Endothelial cell (in vitro differentiated cells): ENCODE measurements around the gene VTN. TPM values are rescaled to one million over a fixed set of nuclear protein-coding genes. Genes with fewer than 3 reads are reported as not detected.

Source experiments
- DNase-seq: peaks from one replicate; pipeline ENCODE4 v3.0.0; 2021; ENCODE audit warnings: low spot score
- H3K27ac Mint-ChIP-seq: one replicate; pipeline ENCODE4 v1.8.0; 2021; ENCODE audit warnings: mixed read lengths, inconsistent platforms; ENCODE audit not compliant: unreplicated experiment
- H3K27me3 Mint-ChIP-seq: one replicate; pipeline ENCODE4 v1.8.0; 2021; ENCODE audit warnings: mild to moderate bottlenecking, moderate library complexity, mixed read lengths, inconsistent platforms; ENCODE audit not compliant: unreplicated experiment
- H3K36me3 Mint-ChIP-seq: one replicate; pipeline ENCODE4 v1.8.0; 2021; ENCODE audit warnings: mild to moderate bottlenecking, low read depth, mixed read lengths, inconsistent platforms; ENCODE audit not compliant: unreplicated experiment
- H3K4me1 Mint-ChIP-seq: one replicate; pipeline ENCODE4 v1.8.0; 2021; ENCODE audit warnings: mild to moderate bottlenecking, mixed read lengths, inconsistent platforms; ENCODE audit not compliant: unreplicated experiment
- H3K4me3 Mint-ChIP-seq: one replicate; pipeline ENCODE4 v1.8.0; 2021; ENCODE audit warnings: mild to moderate bottlenecking, mixed read lengths, inconsistent platforms; ENCODE audit not compliant: unreplicated experiment
- H3K9me3 Mint-ChIP-seq: one replicate; pipeline ENCODE4 v1.8.0; 2021; ENCODE audit warnings: mixed read lengths, inconsistent platforms; ENCODE audit not compliant: unreplicated experiment
- total RNA-seq: library from RNA; stranded (reverse); fragmentation: NEBNext Ultra II Directional; extraction: Animal tissue kit (Norgen Biotek cat#: 25700); gene quantifications from one replicate; pipeline ENCODE4 v1.2.1, GENCODE V29; 2021; ENCODE audit not compliant: unreplicated experiment
- TF ChIP-seq, protein P1 (sequence below): fragments of 200-600 bp; sonication (generic); IDR thresholded peaks from one replicate; pipeline ENCODE4 v1.5.0; 2021; ENCODE audit warnings: antibody characterized with exemption; ENCODE audit not compliant: unreplicated experiment

Gene VTN
- total RNA-seq, 1 donor from 2014 or later, result not detected

DNA sequence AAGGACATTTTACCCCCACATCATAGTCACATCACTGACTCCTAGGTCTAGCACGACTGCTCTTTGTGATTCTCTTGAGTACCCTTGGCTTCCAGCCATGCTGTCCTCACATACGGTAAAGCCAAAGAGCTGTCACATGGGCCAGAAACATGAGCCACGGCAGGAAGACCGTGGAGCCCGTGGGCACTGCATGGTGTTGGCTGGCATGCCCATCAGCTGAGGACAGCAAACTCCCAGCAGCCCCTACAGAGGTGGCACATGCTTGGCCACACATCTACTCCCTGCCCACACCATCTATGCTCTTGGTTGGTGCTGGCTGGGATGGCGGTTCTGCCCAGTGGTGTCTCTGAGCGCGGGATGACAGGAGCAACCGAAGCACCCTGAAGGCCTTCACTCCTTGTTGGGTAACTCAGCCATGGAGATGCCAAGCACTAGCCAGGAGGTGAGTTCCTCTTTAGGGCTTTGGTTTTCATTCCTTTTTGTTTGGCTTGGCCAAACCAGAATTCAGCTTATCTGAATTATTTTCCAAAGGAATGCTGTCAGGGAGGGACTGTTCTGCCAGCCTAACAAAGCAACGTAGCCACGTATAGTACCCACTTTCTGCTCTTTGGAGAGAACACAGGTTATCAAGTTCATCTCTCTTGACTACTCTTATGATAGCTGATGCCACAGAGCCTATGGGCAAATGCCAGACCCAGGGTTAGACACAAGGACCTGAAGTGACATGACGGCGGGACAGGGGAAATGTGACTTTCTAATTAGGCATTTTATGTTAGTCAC is 24.5 kb downstream of the VTN start:
- H3K4me3 Mint-ChIP-seq, result no peak overlapping the region
- H3K27me3 Mint-ChIP-seq, result peaks cover 3% of the 10 kb centered on the region
- H3K4me1 Mint-ChIP-seq, result no peaks in the 10 kb centered on the region
- no peaks in the 10 kb centered on the region for H3K9me3 Mint-ChIP-seq
- TF ChIP-seq, protein P1, sequence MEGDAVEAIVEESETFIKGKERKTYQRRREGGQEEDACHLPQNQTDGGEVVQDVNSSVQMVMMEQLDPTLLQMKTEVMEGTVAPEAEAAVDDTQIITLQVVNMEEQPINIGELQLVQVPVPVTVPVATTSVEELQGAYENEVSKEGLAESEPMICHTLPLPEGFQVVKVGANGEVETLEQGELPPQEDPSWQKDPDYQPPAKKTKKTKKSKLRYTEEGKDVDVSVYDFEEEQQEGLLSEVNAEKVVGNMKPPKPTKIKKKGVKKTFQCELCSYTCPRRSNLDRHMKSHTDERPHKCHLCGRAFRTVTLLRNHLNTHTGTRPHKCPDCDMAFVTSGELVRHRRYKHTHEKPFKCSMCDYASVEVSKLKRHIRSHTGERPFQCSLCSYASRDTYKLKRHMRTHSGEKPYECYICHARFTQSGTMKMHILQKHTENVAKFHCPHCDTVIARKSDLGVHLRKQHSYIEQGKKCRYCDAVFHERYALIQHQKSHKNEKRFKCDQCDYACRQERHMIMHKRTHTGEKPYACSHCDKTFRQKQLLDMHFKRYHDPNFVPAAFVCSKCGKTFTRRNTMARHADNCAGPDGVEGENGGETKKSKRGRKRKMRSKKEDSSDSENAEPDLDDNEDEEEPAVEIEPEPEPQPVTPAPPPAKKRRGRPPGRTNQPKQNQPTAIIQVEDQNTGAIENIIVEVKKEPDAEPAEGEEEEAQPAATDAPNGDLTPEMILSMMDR, result no peak
- H3K27ac Mint-ChIP-seq, result no peak overlapping the region
- DNase-seq, result no peak
- H3K36me3 Mint-ChIP-seq, result peaks cover 44% of the 10 kb centered on the region

DNA sequence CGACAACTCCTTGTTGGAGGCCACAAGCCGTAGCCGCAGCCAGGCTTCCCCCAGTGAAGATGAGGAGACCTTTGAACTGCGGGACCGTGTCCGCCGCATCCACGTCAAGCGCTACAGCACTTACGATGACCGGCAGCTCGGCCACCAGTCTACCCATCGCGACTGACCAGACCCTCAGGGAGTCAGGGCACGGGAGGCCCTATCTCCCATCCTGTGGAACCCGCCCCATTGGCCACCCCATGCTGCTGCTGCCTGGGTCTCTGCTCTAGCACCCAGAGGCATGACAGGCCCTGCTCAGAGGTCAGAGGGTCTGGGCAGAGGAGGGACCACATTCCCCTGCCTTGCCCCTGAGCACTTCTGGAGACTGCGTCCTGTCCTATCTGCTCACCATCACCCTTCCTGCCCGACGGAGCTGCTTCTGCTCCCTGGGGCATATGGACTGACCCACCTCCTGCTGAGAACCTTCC is 25.6 kb downstream of the VTN start:
- Mint-ChIP-seq H3K9me3 (no peaks in the 10 kb centered on the region), H3K27ac (no peak overlapping the region), H3K4me3 (peak overlapping the region; percentile 62), H3K36me3 (peaks cover 37% of the 10 kb centered on the region), H3K4me1 (no peaks in the 10 kb centered on the region), H3K27me3 (peaks cover 3% of the 10 kb centered on the region)
- TF ChIP-seq, protein P1, result no peak
- DNase-seq, result no peak

DNA sequence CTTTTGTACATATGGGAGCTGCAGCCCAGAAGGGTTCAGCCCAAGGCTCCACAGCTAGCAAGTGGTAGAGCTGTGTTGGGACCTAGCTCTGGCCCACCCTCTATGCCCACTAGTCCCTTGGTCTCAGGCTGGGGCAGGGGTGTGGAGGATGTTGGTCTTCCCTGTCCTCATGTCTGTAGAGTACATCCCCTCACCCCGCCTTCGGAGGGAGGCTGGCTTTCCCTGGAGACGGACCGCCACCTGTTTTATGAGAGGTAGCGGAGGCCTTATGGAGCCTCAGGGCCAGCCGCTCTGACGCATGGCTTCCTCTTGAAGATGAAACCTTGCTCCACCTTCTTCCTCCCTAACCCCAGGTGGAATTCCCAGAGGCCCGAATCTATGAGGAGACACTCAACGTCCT is 26.1 kb downstream of the VTN start:
- no peak for DNase-seq
- Mint-ChIP-seq H3K27me3 (peaks cover 6% of the 10 kb centered on the region), H3K27ac (peak overlapping the region; percentile 42), H3K4me3 (peak overlapping the region; percentile 62), H3K9me3 (no peaks in the 10 kb centered on the region), H3K36me3 (peaks cover 37% of the 10 kb centered on the region), H3K4me1 (peaks cover 3% of the 10 kb centered on the region)
- TF ChIP-seq, protein P1, result no peak

DNA sequence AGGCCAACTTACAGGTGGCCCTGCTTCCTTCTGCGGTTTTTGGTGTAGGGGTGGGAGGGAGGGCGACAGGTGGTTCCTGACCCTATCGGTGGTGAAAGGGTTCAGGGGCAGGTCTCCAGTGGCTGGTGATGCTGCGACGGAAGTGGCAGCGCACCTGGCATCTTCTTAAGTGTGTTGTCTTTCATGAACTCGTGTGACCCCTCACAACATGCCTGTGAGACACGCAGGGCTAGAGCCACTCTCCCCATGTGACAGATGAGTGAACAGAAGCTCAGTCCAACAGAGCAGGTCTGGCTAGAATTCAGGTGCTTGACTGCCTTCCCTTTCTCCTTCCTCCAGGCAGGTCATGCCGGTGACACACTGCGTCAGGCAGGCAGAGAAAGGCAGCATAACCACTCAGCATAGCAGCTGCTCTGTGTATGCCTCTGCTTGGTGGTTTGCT is 26.6 kb downstream of the VTN start:
- Mint-ChIP-seq H3K36me3 (peaks cover 37% of the 10 kb centered on the region), H3K4me1 (peaks cover 6% of the 10 kb centered on the region), H3K27ac (peak overlapping the region; percentile 42), H3K9me3 (no peaks in the 10 kb centered on the region), H3K4me3 (peak overlapping the region; percentile 62), H3K27me3 (peaks cover 3% of the 10 kb centered on the region)
- DNase-seq, result no peak
- TF ChIP-seq, protein P1, result no peak

DNA sequence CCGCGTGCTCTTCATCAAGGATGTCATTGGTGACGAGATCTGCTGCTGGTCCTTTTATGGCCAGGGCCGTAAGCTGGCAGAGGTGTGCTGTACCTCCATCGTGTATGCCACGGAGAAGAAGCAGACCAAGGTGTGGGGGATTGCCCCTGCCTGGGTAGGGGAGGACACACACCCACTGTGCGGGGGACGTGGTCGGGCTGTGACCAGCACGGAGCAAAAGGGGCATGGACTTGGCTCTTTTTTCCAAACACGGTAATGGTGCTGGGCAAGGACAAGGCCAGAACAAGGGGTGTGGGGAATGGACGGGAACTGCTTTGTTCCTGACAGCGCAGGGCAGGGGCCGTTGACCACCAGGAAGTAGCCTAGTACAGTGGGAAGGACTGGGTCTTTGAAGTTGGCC is 27.8 kb downstream of the VTN start:
- H3K4me3 Mint-ChIP-seq, result no peak overlapping the region
- peaks cover 17% of the 10 kb centered on the region for H3K4me1 Mint-ChIP-seq

More for the DNA sequence above, 27.8 kb downstream of the VTN start:
- Mint-ChIP-seq H3K36me3 (peaks cover 35% of the 10 kb centered on the region), H3K27me3 (peaks cover 3% of the 10 kb centered on the region), H3K27ac (no peak overlapping the region), H3K9me3 (no peaks in the 10 kb centered on the region)
- TF ChIP-seq, protein P1, result no peak
- no peak for DNase-seq
